ENCODE data around the gene CERS3.

CERS3 gene

GRCh38 chr15:100529556-100529955 is 806 bp upstream of the CERS3 start:
- no peak for DNase-seq (ENCODE audit: low read depth in 3 of 3)

GRCh38 chr15:100526027-100526481 is 2.7 kb downstream of the CERS3 start:
- DNase-seq (ENCODE audit: low read depth in 3 of 3), result no peak

GRCh38 chr15:100525436-100525835 is 3.3 kb downstream of the CERS3 start:
- DNase-seq (ENCODE audit: low read depth in 3 of 3), result no peak

- DNase-seq (ENCODE audit: low read depth in 3 of 3), result no peak
These were observed 4.4 kb downstream of the CERS3 start for GRCh38 chr15:100524326-100524725.

DNA sequence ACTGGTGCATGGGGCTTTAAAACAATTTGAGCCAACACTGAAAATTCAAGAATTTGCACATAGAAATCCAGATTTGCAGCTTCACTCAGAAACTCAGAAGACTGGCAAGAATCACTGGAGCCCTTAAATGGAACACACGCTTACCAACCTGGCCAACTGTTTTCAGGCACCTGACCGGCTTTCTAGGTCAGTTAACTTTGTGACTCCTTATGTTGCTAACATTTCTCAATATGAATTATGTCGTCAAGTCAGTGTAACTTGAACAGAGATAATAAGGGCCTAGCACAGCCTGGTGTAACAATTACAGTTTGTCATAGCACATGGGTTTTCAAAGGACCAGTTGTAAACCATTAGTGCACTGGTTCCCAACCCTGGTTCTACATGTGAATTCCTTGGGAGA is 6.8 kb downstream of the CERS3 start:
- DNase-seq (ENCODE audit: low read depth in 3 of 3), result no peak

- DNase-seq (ENCODE audit: low read depth in 3 of 3), result no peak
These were observed 8.4 kb downstream of the CERS3 start for GRCh38 chr15:100520132-100520921.

GRCh38 chr15:100517846-100518245 is 10.9 kb downstream of the CERS3 start:
- DNase-seq (ENCODE audit: low read depth in 3 of 3), result no peak

DNA sequence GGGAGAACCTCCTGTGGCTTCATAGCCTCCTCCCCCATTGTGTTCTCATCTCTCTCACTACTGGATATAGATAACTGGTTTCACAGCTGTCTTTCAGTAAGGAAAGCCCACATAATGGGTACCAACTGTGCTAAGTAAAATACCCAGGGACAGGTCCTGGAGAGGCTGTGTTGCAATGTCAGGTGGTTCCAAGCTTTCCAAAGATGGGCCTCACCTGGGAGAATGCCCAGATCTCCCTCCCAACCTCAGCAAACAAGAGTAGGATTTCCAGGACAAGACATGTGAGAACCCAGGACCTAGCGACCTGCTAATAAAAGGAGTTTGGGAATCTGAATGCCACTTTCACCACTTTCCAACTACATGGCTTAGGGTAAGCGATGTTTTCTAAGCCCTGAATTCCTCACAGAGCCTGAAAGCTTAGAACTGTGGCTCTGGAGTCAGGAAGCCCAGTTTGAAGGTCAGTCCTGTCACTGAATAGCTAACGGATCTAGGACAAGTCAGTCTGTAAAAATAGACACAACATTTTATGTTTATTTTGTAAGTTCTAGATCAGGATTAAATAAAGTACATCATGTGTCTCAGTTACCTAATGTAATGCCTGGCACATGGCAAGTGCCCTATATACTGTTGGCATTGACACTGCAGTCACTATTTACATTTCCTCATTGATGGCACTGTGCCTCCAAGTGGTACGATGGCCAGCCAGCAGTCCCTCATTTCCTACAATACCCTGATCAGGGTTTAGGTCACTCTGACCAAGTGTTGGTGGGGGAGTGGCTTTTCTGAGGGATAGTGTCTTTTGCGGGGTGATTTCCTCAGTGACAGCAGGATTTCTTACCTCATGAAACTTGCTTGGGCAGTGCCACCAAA is 11.9 kb downstream of the CERS3 start:
- DNase-seq (ENCODE audit: low read depth in 3 of 3), result no peak

GRCh38 chr15:100515758-100516157 is 13.0 kb downstream of the CERS3 start:
- DNase-seq (ENCODE audit: low read depth in 3 of 3), result no peak

GRCh38 chr15:100508641-100509300 is 20.0 kb downstream of the CERS3 start:
- DNase-seq (ENCODE audit: low read depth in 3 of 3), result no peak

DNA sequence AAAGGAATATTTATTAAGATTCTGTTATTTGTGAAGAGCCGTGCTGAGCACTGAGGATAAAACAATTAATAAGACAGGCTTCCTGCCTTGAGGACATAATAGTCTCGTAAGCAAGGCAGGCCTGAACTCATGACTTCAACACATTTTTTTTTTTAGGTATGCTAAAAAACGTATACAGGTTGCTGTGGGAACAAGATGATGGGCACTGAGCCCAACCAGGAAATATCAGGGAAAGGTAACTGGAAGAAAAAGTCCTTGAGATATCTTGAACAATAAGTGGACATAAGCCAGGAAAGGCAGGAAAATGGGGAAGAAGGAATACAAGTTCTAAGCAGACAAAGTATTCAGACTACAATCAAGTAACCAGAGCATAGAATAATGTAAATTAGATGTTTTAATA is 26.1 kb downstream of the CERS3 start:
- DNase-seq (ENCODE audit: low read depth in 3 of 3), result no peak

DNA sequence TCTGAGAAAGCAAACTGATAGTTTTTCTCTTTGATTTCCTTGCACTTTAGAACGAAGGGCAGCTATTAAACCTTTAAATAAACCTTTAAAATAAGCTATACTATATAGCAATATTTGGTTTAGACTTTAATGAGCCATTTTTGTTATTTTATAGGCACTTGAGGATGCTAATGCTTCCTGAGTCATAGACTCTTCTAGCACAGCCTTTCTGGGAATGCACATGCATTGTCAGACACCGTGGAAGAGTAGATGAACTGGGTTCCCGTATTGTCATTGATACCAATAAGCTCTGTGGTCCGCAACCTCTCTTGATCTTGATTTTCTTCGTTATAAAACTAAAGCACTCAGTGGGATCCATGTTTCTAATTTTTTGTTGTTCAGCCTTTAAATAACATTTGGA is 27.6 kb downstream of the CERS3 start:
- DNase-seq (ENCODE audit: low read depth in 3 of 3), result no peak

DNA sequence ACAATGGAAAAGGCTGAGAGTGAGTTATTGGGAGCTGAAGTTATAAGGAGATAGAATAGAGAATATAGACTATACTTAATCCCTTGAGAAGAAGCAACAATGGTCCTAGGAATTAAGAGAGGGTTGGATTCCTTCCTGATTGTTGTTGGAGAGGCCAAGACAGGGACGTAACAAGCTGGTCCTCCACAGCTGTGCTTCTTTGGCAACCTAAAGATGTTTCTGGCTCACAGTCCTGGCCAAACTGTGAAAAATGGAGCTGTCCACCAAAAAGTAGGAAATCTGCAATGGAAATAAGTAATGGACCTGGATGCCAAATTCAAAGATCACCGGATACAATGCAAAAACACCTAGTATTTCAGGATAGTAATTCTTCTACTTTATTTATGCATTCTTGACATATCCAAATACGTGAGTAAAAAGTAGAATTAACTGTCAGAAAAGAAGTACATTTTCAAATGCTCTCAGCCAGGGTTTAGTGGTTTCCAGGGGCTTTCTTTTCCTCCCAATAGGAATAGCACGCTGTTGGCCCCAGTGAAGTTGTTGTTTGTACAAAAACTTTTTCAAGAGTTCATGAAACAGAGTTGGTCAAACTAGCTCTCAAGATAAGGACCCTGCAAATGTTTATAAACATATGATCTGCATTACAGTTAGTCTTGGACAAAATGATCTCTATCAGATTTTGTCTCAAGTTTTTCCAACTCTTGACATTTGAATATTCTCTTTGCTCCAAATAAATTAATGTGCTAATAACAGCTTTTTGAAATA is 28.3 kb downstream of the CERS3 start:
- DNase-seq (ENCODE audit: low read depth in 3 of 3), result no peak

GRCh38 chr15:100495861-100496260 is 32.9 kb downstream of the CERS3 start:
- no peak for DNase-seq (ENCODE audit: low read depth in 3 of 3)

- no peak for DNase-seq (ENCODE audit: low read depth in 3 of 3)
These were observed 35.5 kb downstream of the CERS3 start for GRCh38 chr15:100493213-100493612.

GRCh38 chr15:100484443-100484842 is 44.3 kb downstream of the CERS3 start:
- no peak for DNase-seq (ENCODE audit: low read depth in 3 of 3)

GRCh38 chr15:100483370-100483769 is 45.4 kb downstream of the CERS3 start:
- no peak for DNase-seq (ENCODE audit: low read depth in 3 of 3)

GRCh38 chr15:100476805-100477204 is 51.9 kb downstream of the CERS3 start:
- no peak for DNase-seq (ENCODE audit: low read depth in 3 of 3)

DNA sequence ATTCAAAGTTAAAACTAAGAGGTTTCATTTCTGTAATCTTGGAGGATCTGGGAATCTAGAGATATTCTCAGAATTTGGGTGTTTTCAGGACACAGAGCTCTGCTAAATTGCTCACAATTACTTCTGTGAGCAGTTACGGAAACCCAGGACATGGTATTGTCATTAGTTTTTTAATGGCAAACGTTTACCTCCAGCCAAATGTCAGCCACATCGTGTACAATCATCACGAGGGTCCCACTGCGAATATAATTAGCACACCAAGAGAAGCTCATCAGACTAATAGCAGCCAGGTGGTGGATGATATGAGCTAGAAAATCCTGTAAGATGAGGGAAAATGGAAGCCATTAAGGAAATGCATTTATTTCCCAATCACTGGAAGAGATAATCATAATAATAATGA is 56.0 kb downstream of the CERS3 start:
- DNase-seq (ENCODE audit: low read depth in 3 of 3), result no peak

GRCh38 chr15:100471933-100472332 is 56.8 kb downstream of the CERS3 start:
- DNase-seq (ENCODE audit: low read depth in 3 of 3), result no peak

GRCh38 chr15:100468285-100468684 is 60.5 kb downstream of the CERS3 start:
- DNase-seq (ENCODE audit: low read depth in 3 of 3), result no peak

- no peak for DNase-seq (ENCODE audit: low read depth in 3 of 3)
These were observed 62.7 kb downstream of the CERS3 start for GRCh38 chr15:100466073-100466472.
